Ishikawa (cell line): Measurements from ENCODE around the gene CLTRN.

Experiments used
- CEBPB ChIP-seq: IDR thresholded peaks from 2 replicates; pipeline ENCODE4 v1.6.1; 2012
- CREB1 ChIP-seq: IDR thresholded peaks from 2 replicates; pipeline ENCODE4 v1.6.1; 2012; ENCODE audit warnings: low read depth
- EGR1 ChIP-seq: IDR thresholded peaks from 2 replicates; pipeline ENCODE4 v1.6.1; 2012
- EP300 ChIP-seq: IDR thresholded peaks from 2 replicates; pipeline ENCODE4 v1.6.1; 2012; ENCODE audit warnings: borderline replicate concordance
- MAX ChIP-seq: IDR thresholded peaks from 2 replicates; pipeline ENCODE4 v1.6.1; 2012
- NFIC ChIP-seq: IDR thresholded peaks from 2 replicates; pipeline ENCODE4 v1.6.1; 2012
- RAD21 ChIP-seq: IDR thresholded peaks from 2 replicates; pipeline ENCODE4 v1.6.1; 2012; ENCODE audit warnings: low read depth
- REST ChIP-seq: IDR thresholded peaks from 2 replicates; pipeline ENCODE4 v1.6.1; 2012; ENCODE audit warnings: low read depth, mild to moderate bottlenecking
- TAF1 ChIP-seq: IDR thresholded peaks from 2 replicates; pipeline ENCODE4 v1.6.1; 2012; ENCODE audit warnings: low read depth, mild to moderate bottlenecking
- TCF12 ChIP-seq: IDR thresholded peaks from 2 replicates; pipeline ENCODE4 v1.6.1; 2012; ENCODE audit warnings: low read depth
- USF1 ChIP-seq: IDR thresholded peaks from 2 replicates; pipeline ENCODE4 v1.6.1; 2012
- YY1 ChIP-seq: IDR thresholded peaks from 2 replicates; pipeline ENCODE4 v1.6.1; 2012; ENCODE audit warnings: low read depth
- ZBTB7A ChIP-seq: IDR thresholded peaks from 2 replicates; pipeline ENCODE4 v1.6.1; 2012; ENCODE audit warnings: low read depth

- TF ChIP-seq MAX, result peak; percentile 54
- TF ChIP-seq RAD21, result no peak
- TF ChIP-seq EP300, result no peak
- no peak for TF ChIP-seq TAF1
- TF ChIP-seq CEBPB, result no peak
- no peak for TF ChIP-seq CREB1
- TF ChIP-seq NFIC, result no peak
- no peak for TF ChIP-seq EGR1
- no peak for TF ChIP-seq YY1
- TF ChIP-seq TCF12, result no peak
- TF ChIP-seq ZBTB7A, result no peak
- no peak; the same call in 1 of the 2 replicates for TF ChIP-seq USF1
- no peak for TF ChIP-seq REST
Observed at GRCh38 chrX:15674514-15674840, 9.9 kb upstream of the CLTRN start.
